ENCODE results near the gene ADGRV1.

DNA sequence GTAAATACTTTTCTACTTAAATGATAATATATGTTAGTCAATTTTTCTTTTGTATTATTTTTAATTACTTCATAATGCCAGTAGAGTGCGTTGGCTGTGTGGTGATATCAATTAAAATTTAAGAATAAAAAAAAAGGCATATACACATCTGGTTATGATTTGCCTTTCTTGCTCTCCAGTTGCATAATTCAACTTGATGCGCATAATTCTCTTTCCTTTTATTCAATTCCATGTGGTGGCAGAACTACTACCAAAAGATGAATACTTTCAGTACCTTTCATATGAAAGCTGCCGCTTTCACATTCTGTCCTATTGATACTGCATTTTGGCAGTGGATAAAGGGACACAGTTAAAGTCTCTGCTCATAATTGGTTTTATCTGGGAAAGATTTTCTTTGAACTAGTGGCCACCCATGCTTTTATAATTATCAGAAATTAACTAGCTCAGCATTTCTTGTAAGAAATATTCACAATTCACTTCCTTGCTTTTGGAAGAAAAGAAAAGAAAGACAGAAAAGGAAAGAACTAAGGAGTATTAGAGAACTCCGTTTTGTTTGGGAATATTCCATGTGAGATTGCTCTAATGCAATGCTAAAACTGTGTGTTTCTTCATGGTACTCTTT, 12.3 kb upstream of the ADGRV1 start:
- TF ChIP-seq TP53 (CRISPR knock-in tag; IDR thresholded peaks at IDR 0.05) (no peak), NPAS2 (CRISPR knock-in tag; IDR thresholded peaks at IDR 0.05; ENCODE audit: borderline replicate concordance) (no peak), HDAC2 (IDR thresholded peaks at IDR 0.05) (no peak), POLR2AphosphoS2 (conservative IDR thresholded peaks at IDR 0.05; ENCODE audit: low read length) (no peak), POLR2A (IDR thresholded peaks at IDR 0.05; ENCODE audit: low read length) (no peak), TFCP2L1 (CRISPR knock-in tag; IDR thresholded peaks at IDR 0.05) (no peak), CBX2 (IDR thresholded peaks at IDR 0.05; ENCODE audit: borderline replicate concordance, low read depth) (no peak), MAFK (IDR thresholded peaks at IDR 0.05; ENCODE audit: partially characterized antibody) (peak; percentile 71)
- TF ChIP-seq, protein P1, sequence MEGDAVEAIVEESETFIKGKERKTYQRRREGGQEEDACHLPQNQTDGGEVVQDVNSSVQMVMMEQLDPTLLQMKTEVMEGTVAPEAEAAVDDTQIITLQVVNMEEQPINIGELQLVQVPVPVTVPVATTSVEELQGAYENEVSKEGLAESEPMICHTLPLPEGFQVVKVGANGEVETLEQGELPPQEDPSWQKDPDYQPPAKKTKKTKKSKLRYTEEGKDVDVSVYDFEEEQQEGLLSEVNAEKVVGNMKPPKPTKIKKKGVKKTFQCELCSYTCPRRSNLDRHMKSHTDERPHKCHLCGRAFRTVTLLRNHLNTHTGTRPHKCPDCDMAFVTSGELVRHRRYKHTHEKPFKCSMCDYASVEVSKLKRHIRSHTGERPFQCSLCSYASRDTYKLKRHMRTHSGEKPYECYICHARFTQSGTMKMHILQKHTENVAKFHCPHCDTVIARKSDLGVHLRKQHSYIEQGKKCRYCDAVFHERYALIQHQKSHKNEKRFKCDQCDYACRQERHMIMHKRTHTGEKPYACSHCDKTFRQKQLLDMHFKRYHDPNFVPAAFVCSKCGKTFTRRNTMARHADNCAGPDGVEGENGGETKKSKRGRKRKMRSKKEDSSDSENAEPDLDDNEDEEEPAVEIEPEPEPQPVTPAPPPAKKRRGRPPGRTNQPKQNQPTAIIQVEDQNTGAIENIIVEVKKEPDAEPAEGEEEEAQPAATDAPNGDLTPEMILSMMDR (IDR thresholded peaks at IDR 0.05), result no peak
